GM18907 (cell line): ENCODE results near the gene FAM90A26.
"Not testable (repeated sequence)": the region's sequence is repeated elsewhere in the genome, so short reads cannot be mapped to it uniquely, and the experiment has no call there.

Experiments used
- ATAC-seq: cut with Tn5 transposase; IDR thresholded peaks from one replicate; pipeline ENCODE4 v1.9.1; 2021; ENCODE audit warnings: mild to moderate bottlenecking, moderate library complexity; ENCODE audit not compliant: unreplicated experiment

FAM90A26 gene

GRCh38 chr4:9155101-9155886 lies 14.9 kb upstream of the FAM90A26 start:
- ATAC-seq: not testable (repeated sequence)

- ATAC-seq: not testable (repeated sequence)
Measured at GRCh38 chr4:9158392-9158791, 11.8 kb upstream of the FAM90A26 start.

- ATAC-seq: not testable (repeated sequence)
Measured at GRCh38 chr4:9160046-9160445, 10.2 kb upstream of the FAM90A26 start.

- ATAC-seq: not testable (repeated sequence)
Measured at GRCh38 chr4:9165990-9166389, 4.2 kb upstream of the FAM90A26 start.

- not testable (repeated sequence) for ATAC-seq
Measured at GRCh38 chr4:9210357-9210756, 40.1 kb downstream of the FAM90A26 start, which contains the start of gene USP17L10. USP17L10 (plus strand) TSS chr4:9210657; CDS start chr4:9210657, 0 bp downstream.

GRCh38 chr4:9214701-9215100 lies 44.5 kb downstream of the FAM90A26 start:
- ATAC-seq: not testable (repeated sequence)

- ATAC-seq: not testable (repeated sequence)
Measured at GRCh38 chr4:9215105-9215504, 44.9 kb downstream of the FAM90A26 start, which contains the start of gene USP17L11. USP17L11 (plus strand) TSS chr4:9215405; CDS start chr4:9215405, 0 bp downstream.

- ATAC-seq: not testable (repeated sequence)
Measured at GRCh38 chr4:9219852-9220251, 49.6 kb downstream of the FAM90A26 start, which contains the start of gene USP17L12. USP17L12 (plus strand) TSS chr4:9220152; CDS start chr4:9220152, 0 bp downstream.

- ATAC-seq: not testable (repeated sequence)
Measured at GRCh38 chr4:9224596-9224995, 54.4 kb downstream of the FAM90A26 start, which contains the start of gene USP17L13. USP17L13 (plus strand) TSS chr4:9224896; CDS start chr4:9224896, 0 bp downstream.
